SK-N-MC (cell line): ENCODE data around the gene SEPTIN2.

Experiments
- EZH2 ChIP-seq: fragments of 200-600 bp; sonication (generic); IDR thresholded peaks from one replicate; pipeline ENCODE4 v1.6.1; 2017; ENCODE audit warnings: antibody characterized with exemption
- POLR2AphosphoS5 ChIP-seq: IDR thresholded peaks from 2 replicates; pipeline ENCODE4 v1.6.1; 2012; ENCODE audit warnings: mild to moderate bottlenecking, low read depth, low read length, borderline replicate concordance

DNA sequence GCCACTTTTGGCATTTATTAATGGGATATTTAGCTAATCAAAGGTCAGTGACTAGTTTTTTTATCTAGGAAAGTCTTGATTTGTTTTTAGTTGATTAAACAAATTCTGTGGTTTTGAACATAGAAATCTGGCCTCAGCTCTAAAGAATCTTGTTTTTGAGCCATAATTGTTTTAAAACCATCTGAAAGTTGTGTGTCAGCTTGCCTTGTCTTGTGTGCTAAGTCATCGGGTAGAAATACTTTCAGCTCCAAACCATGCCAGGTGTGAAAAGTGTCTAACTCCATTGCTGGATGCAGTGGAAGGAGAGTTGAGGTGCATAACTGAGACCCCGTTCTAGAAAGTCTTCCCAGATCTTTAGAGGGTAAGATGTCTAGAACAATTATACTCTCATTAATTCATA, 63.1 kb downstream of the SEPTIN2 start:
- TF ChIP-seq POLR2AphosphoS5 (no peak), EZH2 (no peak)
